Right ventricle myocardium superior (tissue), 1 donor: ENCODE measurements around the gene MYL9. TPM values are rescaled to one million over a fixed set of nuclear protein-coding genes. Genes with fewer than 3 reads are reported as not detected.

ENCODE experiments used
- ATAC-seq: fragments of 200-7000 bp; cut with Tn5 transposase; one replicate; pipeline ENCODE4 v1.9.1; 2020; ENCODE audit warnings: mild to moderate bottlenecking; ENCODE audit not compliant: poor library complexity
- DNase-seq: peaks from one replicate; pipeline ENCODE4 v3.0.0-alpha.2; 2020
- intact Hi-C: fragments of 100-400 bp; cut with DNase I; formaldehyde crosslinking; loops from one replicate; pipeline ENCODE4 v1.11.2; 2022
- total RNA-seq: library from RNA; stranded (reverse); fragmentation: NEBNext Ultra II Directional; extraction: Animal tissue kit (Norgen Biotek cat#: 25700); gene quantifications from one replicate; pipeline ENCODE4 v1.2.1, GENCODE V29; 2021
- donor health status: DM: no; HTN: yes; CAD: no; lungs with severe emphysema.

MYL9 gene
- total RNA-seq, 1 donor from 2014 or later = 1,602 TPM

DNA sequence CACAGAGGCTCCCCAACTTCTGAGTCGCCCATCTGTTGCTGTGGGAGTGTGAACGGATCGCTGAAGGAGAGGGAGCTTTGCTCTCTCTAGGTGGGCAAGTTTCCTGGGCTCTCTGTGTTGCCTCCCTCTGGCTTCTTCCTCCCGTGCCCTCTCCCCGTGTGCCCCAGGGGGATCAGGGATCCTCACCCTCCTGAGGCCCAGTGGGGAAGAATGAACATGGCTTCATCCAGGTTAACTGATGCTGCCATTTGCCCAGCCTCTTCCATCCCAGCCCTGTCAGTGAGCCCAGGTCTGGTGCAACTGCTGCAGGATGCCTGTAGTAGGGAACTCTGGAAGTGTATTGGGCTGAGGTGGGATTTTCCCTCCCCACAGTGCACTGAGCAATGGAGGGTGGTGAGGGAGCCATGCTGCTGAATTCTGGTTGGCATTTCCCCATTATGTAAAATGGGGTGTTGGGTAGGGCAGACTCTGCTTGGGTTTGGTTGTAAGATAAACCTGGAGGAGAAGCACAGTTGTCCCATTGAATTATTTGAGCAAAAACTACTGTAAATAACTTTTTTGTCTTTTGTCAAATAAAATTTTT is 52.1 kb downstream of the MYL9 start:
- intact Hi-C loops = loop anchor here (5.0 to 10.0 kb wide), 2 partner anchors 36 to 379 kb away; no protein-coding TSS in a partner anchor
- ATAC-seq (no peak), DNase-seq (no peak)

DNA sequence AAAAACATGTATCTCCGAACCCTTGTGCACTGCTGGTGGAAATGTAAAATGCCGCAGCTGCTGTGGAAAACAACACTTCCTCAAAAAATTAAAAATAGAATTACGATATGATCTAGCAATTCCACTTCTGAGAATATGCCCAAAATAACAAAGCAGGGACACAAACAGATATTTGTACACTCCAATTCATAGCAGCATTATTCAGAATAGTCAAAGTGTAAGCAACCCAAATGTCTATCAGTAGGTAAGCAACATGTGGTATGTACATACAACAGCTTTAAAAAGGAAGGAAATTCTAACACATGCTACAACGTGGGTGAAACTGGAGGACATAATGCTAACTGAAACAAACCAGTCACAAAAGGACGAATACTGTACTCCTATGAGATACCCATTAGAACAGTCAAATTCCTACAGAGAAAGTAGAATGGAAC is 58.6 kb downstream of the MYL9 start:
- intact Hi-C loops = loop anchor here (10.0 kb wide), 1 partner anchor 385 kb away; no protein-coding TSS in a partner anchor
- ATAC-seq (no peak), DNase-seq (no peak)

Other genes with a start within 250 kb of the MYL9 start
- gene DLGAP4, start 235.2 kb upstream of the MYL9 start, total RNA-seq = 40.9 TPM
- 4.7 TPM for gene TGIF2, start 32.1 kb downstream of the MYL9 start, total RNA-seq
- 55.9 TPM for gene RAB5IF, start 64.3 kb downstream of the MYL9 start, total RNA-seq
- gene SLA2, start 104.7 kb downstream of the MYL9 start, total RNA-seq = 0.32 TPM
- gene NDRG3, start 204.6 kb downstream of the MYL9 start, total RNA-seq = 27.5 TPM
- 3.5 TPM for gene DSN1, start 232.2 kb downstream of the MYL9 start, total RNA-seq